Neural progenitor cell (in vitro differentiated cells): Measurements from ENCODE around the gene DOP1B. TPM values are rescaled to one million over a fixed set of nuclear protein-coding genes. Genes with fewer than 3 reads are reported as not detected.

ENCODE experiments used
- DNase-seq: peaks from one replicate; pipeline ENCODE4 v3.0.0-alpha.2; 2016; ENCODE audit warnings: low spot score
- H2AFZ ChIP-seq: fragments of 200-600 bp; sonication (generic); replicated peaks from 2 replicates; pipeline ENCODE4 v1.6.1; 2016; ENCODE audit warnings: antibody characterized with exemption
- H3F3A ChIP-seq: fragments of 200-600 bp; sonication (generic); 2 replicates; pipeline ENCODE4 v1.6.1; 2016; ENCODE audit warnings: antibody characterized with exemption, low read depth
- H3K27ac ChIP-seq: fragments of 200-600 bp; sonication (generic); 2 replicates; pipeline ENCODE4 v1.5.1; 2016; ENCODE audit warnings: mild to moderate bottlenecking
- H3K27me3 ChIP-seq: fragments of 200-600 bp; sonication (generic); 2 replicates; pipeline ENCODE4 v1.6.1; 2016; ENCODE audit warnings: mild to moderate bottlenecking, moderate library complexity
- H3K36me3 ChIP-seq: fragments of 200-600 bp; sonication (generic); 2 replicates; pipeline ENCODE4 v1.5.1; 2016
- H3K4me1 ChIP-seq: fragments of 200-600 bp; sonication (generic); 2 replicates; pipeline ENCODE4 v1.6.1; 2016; ENCODE audit warnings: mixed run types
- H3K4me2 ChIP-seq: fragments of 200-600 bp; sonication (generic); 2 replicates; pipeline ENCODE4 v1.6.1; 2016
- H3K4me3 ChIP-seq: fragments of 200-600 bp; sonication (generic); 2 replicates; pipeline ENCODE4 v1.5.1; 2016
- H3K79me2 ChIP-seq: fragments of 200-600 bp; sonication (generic); 2 replicates; pipeline ENCODE4 v1.6.1; 2016; ENCODE audit warnings: low read depth
- H3K9ac ChIP-seq: fragments of 200-600 bp; sonication (generic); 2 replicates; pipeline ENCODE4 v1.6.1; 2016
- H3K9me3 ChIP-seq: fragments of 200-600 bp; sonication (generic); 2 replicates; pipeline ENCODE4 v1.5.1; 2016; ENCODE audit warnings: low read depth
- H4K20me1 ChIP-seq: fragments of 200-600 bp; sonication (generic); 2 replicates; pipeline ENCODE4 v1.6.1; 2016; ENCODE audit warnings: low read depth
- H3K27ac Mint-ChIP-seq: 3 replicates; pipeline ENCODE4 v1.8.0; 2021; ENCODE audit warnings: mixed read lengths
- H3K27me3 Mint-ChIP-seq: 2 replicates; pipeline ENCODE4 v1.8.0; 2022; ENCODE audit warnings: low read depth, mild to moderate bottlenecking, inconsistent platforms, moderate library complexity, mixed read lengths; ENCODE audit not compliant: insufficient read depth
- H3K36me3 Mint-ChIP-seq: 3 replicates; pipeline ENCODE4 v1.8.0; 2021; ENCODE audit warnings: mixed read lengths
- H3K4me1 Mint-ChIP-seq: 3 replicates; pipeline ENCODE4 v1.8.0; 2021; ENCODE audit warnings: mixed read lengths
- H3K4me3 Mint-ChIP-seq: 3 replicates; pipeline ENCODE4 v1.8.0; 2021; ENCODE audit warnings: mild to moderate bottlenecking, moderate library complexity, mixed read lengths
- H3K9me3 Mint-ChIP-seq: 3 replicates; pipeline ENCODE4 v1.8.0; 2020; ENCODE audit warnings: mixed read lengths
- EZH2 ChIP-seq: fragments of 200-600 bp; sonication (generic); IDR thresholded peaks from 2 replicates; pipeline ENCODE4 v1.6.1; 2017; ENCODE audit warnings: antibody characterized with exemption, mild to moderate bottlenecking, moderate library complexity
- EZH2phosphoT487 ChIP-seq: fragments of 200-600 bp; sonication (generic); IDR thresholded peaks from 2 replicates; pipeline ENCODE4 v1.6.1; 2017; ENCODE audit warnings: antibody characterized with exemption
- total RNA-seq: library from RNA; depleted of rRNA; stranded (reverse); fragments of >200 nt; gene quantifications from 2 replicates; pipeline ENCODE4 v1.2.3, GENCODE V29; 2015; ENCODE audit warnings: low replicate concordance
- TF ChIP-seq, protein P1 (sequence below): fragments of 200-600 bp; sonication (generic); IDR thresholded peaks from 2 replicates; pipeline ENCODE4 v1.5.1; 2017; ENCODE audit warnings: antibody characterized with exemption, mild to moderate bottlenecking

DOP1B gene
- total RNA-seq, 1 donor from 2014 or later, result 9.9 TPM

- Histone ChIP-seq H3K27ac (no peak overlapping the region), H3K79me2 (no peaks in the 10 kb centered on the region), H3K4me1 (no peaks in the 10 kb centered on the region), H3K9ac (no peak overlapping the region), H3F3A (peaks cover 4% of the 10 kb centered on the region), H3K36me3 (no peaks in the 10 kb centered on the region), H3K27me3 (peaks cover 8% of the 10 kb centered on the region), H3K4me3 (no peak overlapping the region), H2AFZ (no peak overlapping the region), H3K9me3 (no peaks in the 10 kb centered on the region), H3K4me2 (no peak overlapping the region), H4K20me1 (no peaks in the 10 kb centered on the region)
- Mint-ChIP-seq H3K9me3 (no peaks in the 10 kb centered on the region), H3K4me1 (peaks cover 7% of the 10 kb centered on the region), H3K4me3 (no peak overlapping the region), H3K27ac (no peak overlapping the region), H3K27me3 (peaks cover 8% of the 10 kb centered on the region), H3K36me3 (no peaks in the 10 kb centered on the region)
- no peak for TF ChIP-seq EZH2
- TF ChIP-seq, protein P1, sequence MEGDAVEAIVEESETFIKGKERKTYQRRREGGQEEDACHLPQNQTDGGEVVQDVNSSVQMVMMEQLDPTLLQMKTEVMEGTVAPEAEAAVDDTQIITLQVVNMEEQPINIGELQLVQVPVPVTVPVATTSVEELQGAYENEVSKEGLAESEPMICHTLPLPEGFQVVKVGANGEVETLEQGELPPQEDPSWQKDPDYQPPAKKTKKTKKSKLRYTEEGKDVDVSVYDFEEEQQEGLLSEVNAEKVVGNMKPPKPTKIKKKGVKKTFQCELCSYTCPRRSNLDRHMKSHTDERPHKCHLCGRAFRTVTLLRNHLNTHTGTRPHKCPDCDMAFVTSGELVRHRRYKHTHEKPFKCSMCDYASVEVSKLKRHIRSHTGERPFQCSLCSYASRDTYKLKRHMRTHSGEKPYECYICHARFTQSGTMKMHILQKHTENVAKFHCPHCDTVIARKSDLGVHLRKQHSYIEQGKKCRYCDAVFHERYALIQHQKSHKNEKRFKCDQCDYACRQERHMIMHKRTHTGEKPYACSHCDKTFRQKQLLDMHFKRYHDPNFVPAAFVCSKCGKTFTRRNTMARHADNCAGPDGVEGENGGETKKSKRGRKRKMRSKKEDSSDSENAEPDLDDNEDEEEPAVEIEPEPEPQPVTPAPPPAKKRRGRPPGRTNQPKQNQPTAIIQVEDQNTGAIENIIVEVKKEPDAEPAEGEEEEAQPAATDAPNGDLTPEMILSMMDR, result no peak
- DNase-seq, result no peak
Observed at GRCh38 chr21:36148886-36149285, 7.7 kb upstream of the DOP1B start.

DNA sequence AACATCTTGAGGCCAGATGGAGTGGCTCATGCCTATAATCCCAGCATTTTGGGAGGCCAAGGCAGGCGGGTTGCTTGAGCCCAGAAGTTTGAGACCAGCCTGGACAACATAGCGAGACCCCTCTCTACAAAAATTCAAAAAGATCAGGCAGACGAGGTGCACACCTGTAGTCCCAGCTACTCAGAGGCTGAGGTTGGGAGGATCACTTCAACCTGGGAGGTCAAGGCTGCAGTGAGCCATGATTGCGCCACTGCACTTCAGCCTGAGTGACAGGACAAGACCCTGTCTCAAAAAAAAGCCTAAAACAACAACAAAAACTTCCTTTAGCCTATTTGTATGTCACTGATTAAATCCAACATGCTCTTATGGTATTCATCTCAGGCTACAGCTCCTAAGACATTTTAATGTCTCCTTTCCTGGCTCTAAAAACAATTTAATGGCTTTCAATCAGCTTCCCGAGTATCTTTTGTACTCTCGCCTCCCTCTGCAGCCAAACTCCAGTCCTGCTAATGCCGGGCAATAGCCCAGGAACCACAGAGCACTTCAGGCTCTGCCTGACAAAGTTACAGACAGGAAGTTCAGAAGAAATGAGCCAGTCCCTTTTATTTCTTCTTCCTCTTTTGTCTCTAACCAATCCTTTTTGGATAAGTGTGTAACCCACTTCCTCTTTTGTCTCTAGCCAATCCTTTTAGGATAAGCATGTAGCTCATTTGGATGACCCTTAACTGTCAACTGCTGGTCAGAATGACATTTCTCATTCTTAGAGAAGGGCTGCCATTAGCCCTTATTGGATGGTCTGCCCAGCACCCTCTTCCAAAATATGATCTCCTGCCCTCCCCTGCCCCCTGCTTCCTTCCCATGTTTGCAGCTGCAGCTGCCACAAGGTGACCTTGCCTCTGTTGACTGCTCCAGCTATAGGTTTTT lies 6.6 kb upstream of the DOP1B start:
- H3K9me3 ChIP-seq, result no peaks in the 10 kb centered on the region
- peaks cover 20% of the 10 kb centered on the region for H3K27me3 ChIP-seq
- no peak overlapping the region for H2AFZ ChIP-seq
- no peaks in the 10 kb centered on the region for H3K9me3 Mint-ChIP-seq
- H3F3A ChIP-seq, result peaks cover 4% of the 10 kb centered on the region
- no peak overlapping the region for H3K4me2 ChIP-seq
- H3K4me1 ChIP-seq, result no peaks in the 10 kb centered on the region
- no peaks in the 10 kb centered on the region for H4K20me1 ChIP-seq
- no peak overlapping the region for H3K27ac ChIP-seq
- H3K4me3 Mint-ChIP-seq, result no peak overlapping the region
- no peak for DNase-seq
- H3K9ac ChIP-seq, result no peak overlapping the region
- H3K27me3 Mint-ChIP-seq, result peaks cover 8% of the 10 kb centered on the region
- H3K4me1 Mint-ChIP-seq, result peaks cover 7% of the 10 kb centered on the region
- TF ChIP-seq EZH2 (no peak), EZH2phosphoT487 (no peak)
- TF ChIP-seq, protein P1, result no peak
- no peak overlapping the region for H3K4me3 ChIP-seq
- no peak overlapping the region for H3K27ac Mint-ChIP-seq
- no peaks in the 10 kb centered on the region for H3K36me3 Mint-ChIP-seq
- no peaks in the 10 kb centered on the region for H3K36me3 ChIP-seq
- no peaks in the 10 kb centered on the region for H3K79me2 ChIP-seq

GRCh38 chr21:36155603-36156338 lies 853 bp upstream of the DOP1B start:
- H3K4me3 ChIP-seq, result peak overlapping the region; percentile 55
- Mint-ChIP-seq H3K9me3 (no peaks in the 10 kb centered on the region), H3K36me3 (no peaks in the 10 kb centered on the region), H3K4me1 (peaks cover 5% of the 10 kb centered on the region), H3K4me3 (peak overlapping the region; percentile 83), H3K27ac (no peak overlapping the region), H3K27me3 (peaks cover 6% of the 10 kb centered on the region)
- H2AFZ ChIP-seq, result peak overlapping the region; percentile 60
- peaks cover 4% of the 10 kb centered on the region for H3K4me1 ChIP-seq
- peaks cover 9% of the 10 kb centered on the region for H3F3A ChIP-seq
- TF ChIP-seq EZH2, result peak; percentile 79
- peak; percentile 86 for TF ChIP-seq EZH2phosphoT487
- TF ChIP-seq, protein P1, result no peak
- peaks cover 10% of the 10 kb centered on the region for H4K20me1 ChIP-seq
- H3K27me3 ChIP-seq, result peaks cover 42% of the 10 kb centered on the region
- no peaks in the 10 kb centered on the region for H3K36me3 ChIP-seq
- peak overlapping the region; percentile 87 for H3K4me2 ChIP-seq
- no peaks in the 10 kb centered on the region for H3K9me3 ChIP-seq
- peak; percentile 6 for DNase-seq
- no peak overlapping the region for H3K27ac ChIP-seq
- no peak overlapping the region for H3K9ac ChIP-seq
- no peaks in the 10 kb centered on the region for H3K79me2 ChIP-seq
